ENCODE measurements around the gene FZD10.

Gene FZD10

DNA sequence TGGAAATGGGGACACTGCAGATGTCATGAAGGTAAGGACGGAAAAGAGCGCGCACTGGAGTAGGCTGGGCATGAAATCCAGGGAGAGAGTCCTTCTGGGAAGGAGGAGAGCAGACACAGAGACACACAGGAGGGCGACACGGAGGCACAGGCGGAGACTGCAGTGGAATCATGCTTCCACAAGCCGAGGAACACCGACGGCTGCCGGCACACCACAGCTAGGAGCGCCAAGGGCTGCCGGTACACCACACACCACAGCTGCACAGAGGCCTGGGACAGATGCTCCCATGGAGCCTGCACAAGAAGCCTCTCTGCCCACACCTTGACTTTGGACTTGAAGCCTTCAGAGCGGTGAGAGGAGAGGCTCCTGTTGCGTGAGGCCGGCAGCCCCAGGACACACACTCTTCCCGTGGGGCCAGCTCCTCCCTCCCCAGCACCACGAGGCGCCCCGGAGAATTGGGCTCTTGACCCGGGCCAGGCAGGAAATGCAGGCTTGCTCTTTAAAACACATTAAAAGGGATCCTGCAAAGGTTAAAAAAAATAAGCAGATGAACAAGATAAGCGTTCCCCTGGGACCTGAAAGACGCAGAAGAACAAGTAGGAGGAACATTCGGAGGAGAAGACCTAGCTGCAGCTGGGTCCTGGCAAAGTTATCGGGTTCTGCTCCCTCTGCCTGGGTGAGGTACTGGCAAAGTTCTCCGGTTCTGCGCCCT lies 28.3 kb upstream of the FZD10 start:
- TF ChIP-seq CTCF (IDR thresholded peaks at IDR 0.05): no peak

DNA sequence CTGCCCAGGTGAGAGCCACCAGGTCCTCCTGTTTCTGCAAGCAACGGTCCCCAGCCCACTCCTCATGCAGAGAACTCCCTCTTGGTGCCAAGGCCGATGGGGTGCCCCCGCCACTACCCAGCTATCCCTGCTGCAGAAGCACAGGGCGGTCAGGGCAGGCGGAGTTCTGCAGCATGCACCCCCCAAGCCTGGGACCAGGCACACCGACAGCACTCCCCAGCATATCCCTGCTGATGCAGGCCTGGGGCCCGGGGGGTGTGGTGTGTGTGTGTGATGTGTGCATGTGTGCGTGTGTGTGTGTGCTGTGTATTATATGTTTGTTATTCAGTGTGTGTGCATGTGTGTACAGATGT lies 27.7 kb upstream of the FZD10 start:
- TF ChIP-seq CTCF (IDR thresholded peaks at IDR 0.05): no peak

DNA sequence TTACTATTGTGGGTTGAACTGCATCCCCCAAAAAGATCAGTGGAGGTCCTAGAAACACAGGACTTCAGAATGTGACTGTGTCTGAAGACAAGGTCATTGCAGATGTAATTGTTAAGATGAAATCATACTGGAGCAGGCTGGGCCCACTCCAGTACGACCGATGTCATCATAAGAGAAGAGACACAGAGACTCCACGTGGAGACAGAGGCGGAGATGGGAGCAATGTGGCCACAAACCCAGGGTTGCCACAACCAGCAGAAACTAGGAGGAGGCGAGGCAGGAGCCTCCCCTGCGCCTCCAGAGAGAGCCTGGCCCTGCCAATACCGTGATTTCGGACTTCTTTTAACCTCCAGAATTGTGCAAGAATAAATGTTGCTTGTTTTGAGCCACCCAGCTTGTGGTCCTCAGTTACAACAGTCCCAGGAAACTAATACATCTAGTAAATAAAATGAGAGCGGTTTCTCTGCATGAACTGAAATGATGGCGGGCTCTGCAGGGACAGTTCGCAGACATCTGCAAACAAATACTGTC lies 25.7 kb upstream of the FZD10 start:
- no peak for TF ChIP-seq CTCF (IDR thresholded peaks at IDR 0.05)

DNA sequence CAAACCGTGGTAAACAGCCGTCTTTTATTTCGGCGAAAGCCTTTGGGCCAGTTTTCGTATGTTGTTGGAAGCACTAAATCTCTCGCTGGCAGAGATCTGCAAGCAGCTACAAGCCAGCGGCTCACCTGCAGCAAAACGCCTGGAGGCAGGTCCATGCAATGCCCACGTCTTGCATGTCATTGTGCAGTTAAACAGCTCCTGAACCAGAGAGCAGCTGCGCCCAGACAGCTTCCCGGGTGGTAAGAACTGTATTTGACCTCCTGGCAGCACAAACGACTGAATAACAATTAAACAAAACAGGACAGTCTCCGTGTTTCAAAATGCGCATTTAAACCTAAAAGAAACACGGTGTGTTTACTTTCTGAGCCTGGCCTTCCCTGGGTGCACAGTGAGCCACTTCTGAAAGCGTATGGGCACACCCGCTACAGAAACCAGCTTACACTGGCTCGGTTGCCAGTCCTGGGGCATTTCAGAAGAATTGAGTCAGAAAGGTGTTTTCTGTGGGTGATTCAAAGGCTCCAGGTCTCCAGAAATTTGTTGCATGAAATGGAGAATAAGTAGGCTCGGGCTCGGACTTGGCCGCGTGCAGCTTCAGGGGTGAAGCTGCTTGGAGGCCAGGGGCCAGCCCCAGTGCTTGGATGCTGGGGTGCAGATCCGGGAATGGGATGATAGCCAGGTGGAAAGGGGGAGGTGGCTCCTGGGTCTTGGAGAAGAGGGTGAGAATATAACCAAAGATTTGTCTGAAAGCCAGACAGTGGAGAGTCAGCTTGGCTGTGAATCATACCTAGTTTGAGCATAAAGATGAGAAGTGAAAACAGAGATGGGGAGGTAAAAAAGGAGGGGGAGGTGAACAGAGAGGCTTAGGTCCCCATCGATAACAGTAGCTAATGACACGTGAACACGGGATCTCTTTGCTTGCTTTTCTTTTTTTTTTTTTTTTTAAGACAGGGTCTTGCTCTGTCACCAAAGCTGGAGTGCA lies 24.9 kb upstream of the FZD10 start:
- no peak for TF ChIP-seq CTCF (IDR thresholded peaks at IDR 0.05)

DNA sequence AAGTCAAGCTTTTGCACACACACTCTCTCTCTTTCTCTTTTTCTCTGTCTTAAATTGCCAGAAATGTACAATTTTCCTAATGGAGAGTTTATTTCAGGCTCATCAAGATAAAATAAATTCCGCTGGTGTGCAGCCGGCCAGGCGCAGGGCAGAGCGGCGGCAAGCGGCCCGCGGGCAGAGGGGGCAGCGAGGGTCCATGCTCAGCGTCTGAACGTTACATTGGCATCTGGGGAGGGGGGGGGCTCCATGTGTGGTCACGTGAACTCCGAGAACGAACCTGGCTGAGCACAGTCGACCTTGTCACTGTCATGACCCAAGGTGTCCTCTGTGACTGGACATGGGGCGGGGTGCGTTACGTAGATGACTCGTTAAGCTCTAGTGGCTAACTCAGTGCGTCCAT lies 23.8 kb upstream of the FZD10 start:
- TF ChIP-seq CTCF (IDR thresholded peaks at IDR 0.05): no peak

DNA sequence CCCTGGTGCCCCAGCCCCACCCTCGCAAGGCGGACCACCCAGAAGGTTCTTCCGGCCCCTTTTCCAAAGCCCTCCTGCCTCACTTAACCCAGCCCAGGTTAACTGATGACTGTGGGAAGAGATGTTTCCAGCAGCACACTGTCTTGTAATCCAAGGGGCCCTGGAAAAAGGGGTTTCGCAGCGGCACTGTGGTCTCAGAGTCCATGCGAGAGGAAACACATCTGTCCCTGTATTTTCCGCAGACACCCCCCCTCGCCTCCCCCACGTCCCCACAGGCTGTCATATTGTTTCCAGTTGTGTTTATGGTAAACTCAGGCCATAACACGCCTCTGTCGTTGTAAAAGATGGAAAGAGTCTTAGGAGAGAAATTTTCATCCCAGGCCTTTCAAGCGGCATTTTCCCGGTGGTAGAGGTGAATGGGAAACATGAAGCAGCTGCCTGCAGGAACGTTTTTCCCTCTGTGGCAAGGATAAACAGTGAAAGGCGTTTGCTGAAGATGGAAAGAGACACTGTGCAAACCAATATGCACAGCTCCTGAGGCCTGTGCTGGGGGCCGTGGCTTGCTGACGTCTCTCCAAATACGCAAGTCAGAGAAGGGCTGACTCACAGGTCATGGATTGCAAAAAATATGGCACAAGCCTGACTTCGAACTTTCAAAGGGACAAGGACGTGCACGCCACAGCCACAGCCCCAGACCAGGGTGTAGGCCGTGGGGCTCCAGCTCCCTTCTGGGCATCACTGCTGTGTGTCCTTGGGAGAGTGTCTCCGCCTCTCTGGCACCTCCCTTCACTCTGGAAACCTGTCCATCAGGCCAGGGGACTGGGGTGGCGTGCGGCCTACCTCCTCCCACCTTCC lies 22.5 kb upstream of the FZD10 start:
- TF ChIP-seq CTCF (IDR thresholded peaks at IDR 0.05): no peak

GRCh38 chr12:130141105-130141504 lies 21.2 kb upstream of the FZD10 start:
- TF ChIP-seq CTCF (IDR thresholded peaks at IDR 0.05): no peak
